ENCODE results near the gene ARL16.

- TF ChIP-seq CTCF (IDR thresholded peaks at IDR 0.05 in 8 of 11, conservative IDR thresholded peaks at IDR 0.05 in 3 of 11) (no peak), POLR2AphosphoS5 (IDR thresholded peaks at IDR 0.05) (no peak), POLR2A (IDR thresholded peaks at IDR 0.05) (no peak)
Observed at GRCh38 chr17:81647640-81648012, 36.0 kb downstream of the ARL16 start.

Measured in spleen (tissue), 7 donors.